HG02852 (cell line): ENCODE results near the gene CD4.

Experiments
- ATAC-seq: cut with Tn5 transposase; IDR thresholded peaks from one replicate; pipeline ENCODE4 v1.9.1; 2021; ENCODE audit warnings: mild to moderate bottlenecking, moderate library complexity; ENCODE audit not compliant: unreplicated experiment

Gene CD4

GRCh38 chr12:6809056-6809455 lies 19.7 kb downstream of the CD4 start:
- ATAC-seq: no peak

GRCh38 chr12:6810758-6811157 lies 21.4 kb downstream of the CD4 start:
- no peak for ATAC-seq

GRCh38 chr12:6813363-6813762 lies 24.0 kb downstream of the CD4 start:
- ATAC-seq: no peak

GRCh38 chr12:6816598-6816997 lies 27.3 kb downstream of the CD4 start:
- ATAC-seq: no peak

- ATAC-seq: no peak
Observed at GRCh38 chr12:6817098-6817497, 27.8 kb downstream of the CD4 start.

- ATAC-seq: no peak
Observed at GRCh38 chr12:6817662-6818157, 28.4 kb downstream of the CD4 start.

GRCh38 chr12:6818222-6818621 lies 28.9 kb downstream of the CD4 start:
- no peak for ATAC-seq

GRCh38 chr12:6818645-6819044 lies 29.3 kb downstream of the CD4 start:
- ATAC-seq: no peak

GRCh38 chr12:6819106-6820030 lies 30.0 kb downstream of the CD4 start:
- no peak for ATAC-seq

- ATAC-seq: no peak
Observed at GRCh38 chr12:6820166-6820565, 30.8 kb downstream of the CD4 start.

- ATAC-seq: no peak
Observed at GRCh38 chr12:6821591-6822425, 32.5 kb downstream of the CD4 start, which contains the start of gene GPR162. Gene GPR162 (plus strand): TSS chr12:6821821. CDS start chr12:6823899, 2,078 bp downstream.

- ATAC-seq: no peak
Observed at GRCh38 chr12:6822426-6823135, 33.3 kb downstream of the CD4 start.

GRCh38 chr12:6823182-6824084 lies 34.1 kb downstream of the CD4 start:
- no peak for ATAC-seq

GRCh38 chr12:6824085-6824775 lies 34.9 kb downstream of the CD4 start:
- ATAC-seq: no peak

GRCh38 chr12:6824901-6825381 lies 35.6 kb downstream of the CD4 start:
- ATAC-seq: no peak

GRCh38 chr12:6825398-6826124 lies 36.2 kb downstream of the CD4 start:
- no peak for ATAC-seq

- ATAC-seq: no peak
Observed at GRCh38 chr12:6826125-6826733, 36.9 kb downstream of the CD4 start.
